ENCODE results near the gene DNHD1. TPM values are rescaled to one million over a fixed set of nuclear protein-coding genes. Genes with fewer than 3 reads are reported as not detected.

The DNHD1 gene
- total and polyA plus RNA-seq, 2 of the 4 experiments (the other 2 are of a cell fraction): 1.8 to 3.6 TPM

DNA sequence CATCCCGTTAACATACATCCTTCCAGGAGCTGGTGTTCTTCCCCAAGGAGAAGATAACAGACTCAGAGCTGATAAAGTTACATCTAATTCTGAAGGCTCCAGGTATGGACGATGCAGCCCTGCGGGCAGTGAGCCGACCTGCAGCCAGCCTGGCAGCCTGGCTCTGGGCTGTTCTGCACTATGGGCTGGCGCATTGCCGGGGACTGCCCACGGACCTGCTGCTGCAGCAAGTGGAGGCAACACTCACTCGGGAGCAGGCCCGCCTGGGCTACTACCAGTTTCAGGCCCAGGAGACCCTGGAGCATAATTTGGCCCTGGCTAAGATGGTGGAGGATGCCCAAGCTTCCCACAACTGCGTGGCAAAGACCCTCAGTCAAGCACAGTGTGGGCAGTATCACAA lies 66.6 kb downstream of the DNHD1 start:
- Histone ChIP-seq H3K4me3 (ENCODE audit: insufficient read depth, low read depth, low read length) (no peak overlapping the region), H2BK5ac (ENCODE audit: low read depth, low read length, poor library complexity, severe bottlenecking) (no peak overlapping the region), H3K4me2 (ENCODE audit: low read depth, low read length) (no peak overlapping the region), H3K9me3 (ENCODE audit: control insufficient read depth, insufficient read depth, low read length) (no peaks in the 10 kb centered on the region), H4K5ac (ENCODE audit: low read depth, low read length) (no peak overlapping the region), H3K27ac (ENCODE audit: insufficient read depth, low read length) (no peak overlapping the region), H2BK20ac (ENCODE audit: low read depth, low read length) (no peak overlapping the region), H2BK120ac (ENCODE audit: low read depth, low read length) (no peak overlapping the region), H3K23ac (ENCODE audit: low read depth, low read length) (no peak overlapping the region), H3K36me3 (ENCODE audit: control insufficient read depth, insufficient read depth, low read length) (no peaks in the 10 kb centered on the region), H3K79me1 (ENCODE audit: low read depth in 1 of 2, low read length in 2 of 2) (no peaks in the 10 kb centered on the region), H3K56ac (ENCODE audit: extremely low read depth, insufficient read depth, low read length) (no peak overlapping the region), H4K20me1 (ENCODE audit: insufficient read depth, low read length) (no peaks in the 10 kb centered on the region), H2BK15ac (ENCODE audit: low read depth, low read length) (no peak overlapping the region), H4K91ac (ENCODE audit: insufficient read depth, low read depth, low read length) (no peak overlapping the region), H2AFZ (replicated peaks; ENCODE audit: low read length, poor library complexity) (no peak overlapping the region), H3K18ac (ENCODE audit: low read depth, low read length) (no peak overlapping the region), H2AK5ac (ENCODE audit: low read depth, low read length) (no peak overlapping the region), H3K14ac (replicated peaks; ENCODE audit: low read depth, low read length) (no peak overlapping the region), H3K9me1 (ENCODE audit: insufficient read depth, low read length) (peaks cover 10% of the 10 kb centered on the region), H4K8ac (ENCODE audit: low read depth in 2 of 2, low read length in 2 of 2) (no peak overlapping the region), H3K4me1 (ENCODE audit: control insufficient read depth, insufficient read depth, low read length) (peaks cover 5% of the 10 kb centered on the region; the same call in 1 of the 2 replicates), H3K9ac (ENCODE audit: low read depth, low read length) (no peak overlapping the region), H2AK9ac (replicated peaks; ENCODE audit: low read depth, low read length, poor library complexity) (no peak overlapping the region), H3K4ac (ENCODE audit: low read depth, low read length) (no peak overlapping the region), H3K27me3 (ENCODE audit: control insufficient read depth, insufficient read depth, low read length) (no peaks in the 10 kb centered on the region)
- TF ChIP-seq RCOR1 (IDR thresholded peaks at IDR 0.05; ENCODE audit: insufficient replicate concordance, low read length) (no peak), CHD1 (IDR thresholded peaks at IDR 0.05; ENCODE audit: low read depth, low read length) (no peak), RAD21 (IDR thresholded peaks at IDR 0.05; ENCODE audit: low read length) (no peak), POLR2A (IDR thresholded peaks at IDR 0.05; ENCODE audit: low read depth, low read length) (no peak), MAFK (IDR thresholded peaks at IDR 0.05; ENCODE audit: low read depth, low read length) (no peak), ELK1 (IDR thresholded peaks at IDR 0.05; ENCODE audit: borderline replicate concordance, low read depth, low read length) (no peak), BHLHE40 (IDR thresholded peaks at IDR 0.05; ENCODE audit: low read depth, low read length) (no peak), NFE2L2 (IDR thresholded peaks at IDR 0.05; ENCODE audit: low read depth, low read length) (no peak), USF2 (IDR thresholded peaks at IDR 0.05; ENCODE audit: low read depth, low read length) (no peak)
- TF ChIP-seq, protein P1, sequence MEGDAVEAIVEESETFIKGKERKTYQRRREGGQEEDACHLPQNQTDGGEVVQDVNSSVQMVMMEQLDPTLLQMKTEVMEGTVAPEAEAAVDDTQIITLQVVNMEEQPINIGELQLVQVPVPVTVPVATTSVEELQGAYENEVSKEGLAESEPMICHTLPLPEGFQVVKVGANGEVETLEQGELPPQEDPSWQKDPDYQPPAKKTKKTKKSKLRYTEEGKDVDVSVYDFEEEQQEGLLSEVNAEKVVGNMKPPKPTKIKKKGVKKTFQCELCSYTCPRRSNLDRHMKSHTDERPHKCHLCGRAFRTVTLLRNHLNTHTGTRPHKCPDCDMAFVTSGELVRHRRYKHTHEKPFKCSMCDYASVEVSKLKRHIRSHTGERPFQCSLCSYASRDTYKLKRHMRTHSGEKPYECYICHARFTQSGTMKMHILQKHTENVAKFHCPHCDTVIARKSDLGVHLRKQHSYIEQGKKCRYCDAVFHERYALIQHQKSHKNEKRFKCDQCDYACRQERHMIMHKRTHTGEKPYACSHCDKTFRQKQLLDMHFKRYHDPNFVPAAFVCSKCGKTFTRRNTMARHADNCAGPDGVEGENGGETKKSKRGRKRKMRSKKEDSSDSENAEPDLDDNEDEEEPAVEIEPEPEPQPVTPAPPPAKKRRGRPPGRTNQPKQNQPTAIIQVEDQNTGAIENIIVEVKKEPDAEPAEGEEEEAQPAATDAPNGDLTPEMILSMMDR (conservative IDR thresholded peaks at IDR 0.05; ENCODE audit: low read depth, low read length): no peak
- BruUV-seq (replicated peaks): no TSS peak
- ATAC-seq (ENCODE audit: low read depth) (no peak), DNase-seq (no peak)
- ChIA-PET POLR2A (ENCODE audit: unreplicated experiment) (no interaction called here), CTCF (no interaction called here)
- 85% methylated on average over 6 of the region's 10 CpGs; no CpG with 5 or more reads in 1 of the 2 experiments for WGBS, 2 experiments (ENCODE audit: extremely low coverage in 2 of 2, insufficient read length in 1 of 2)
- intact Hi-C loops (cut with micrococcal nuclease) (no loop called here), in situ Hi-C loops (cut with MboI; ENCODE audit: low sequenced_read_pairs) (no loop called here), dilution Hi-C loops (cut with HindIII; ENCODE audit: low sequenced_read_pairs, unreplicated experiment) (no loop called here)
